Fibroblast of lung (primary cell): ENCODE measurements around the gene NFIC. TPM values are rescaled to one million over a fixed set of nuclear protein-coding genes. Genes with fewer than 3 reads are reported as not detected.

Experiments used
- DNase-seq, 2 donors: peaks; one replicate each; pipeline versions ENCODE4 v3.0.0 to v3.0.0-alpha.2; 2010; ENCODE audit warnings: low read depth in 2 of 2
- H2AFZ ChIP-seq: 2 replicates; pipeline ENCODE4 v1.5.1; 2012; ENCODE audit warnings: low read length, control low read depth, inconsistent platforms
- H3K27ac ChIP-seq: 2 replicates; pipeline ENCODE4 v1.5.1; 2011; ENCODE audit warnings: low read length, control low read depth; ENCODE audit not compliant: insufficient read depth
- H3K27me3 ChIP-seq: 2 replicates; pipeline ENCODE4 v1.5.1; 2011; ENCODE audit warnings: mild to moderate bottlenecking, low read length; ENCODE audit not compliant: control insufficient read depth, insufficient read depth
- H3K36me3 ChIP-seq: 2 replicates; pipeline ENCODE4 v1.5.1; 2011; ENCODE audit warnings: low read length; ENCODE audit not compliant: control insufficient read depth, insufficient read depth
- H3K4me1 ChIP-seq: 2 replicates; pipeline ENCODE4 v1.5.1; 2011; ENCODE audit warnings: low read length; ENCODE audit not compliant: control insufficient read depth, insufficient read depth; ENCODE audit errors: extremely low read depth
- H3K4me2 ChIP-seq: 2 replicates; pipeline ENCODE4 v1.5.1; 2011; ENCODE audit warnings: low read length, control low read depth; ENCODE audit not compliant: insufficient read depth; ENCODE audit errors: extremely low read depth
- H3K4me3 ChIP-seq, 4 experiments: fragments of 200-600 bp in 1 of 4; sonication (generic) in 1 of 4; replicated peaks in 1 of 4; 2 replicates each; pipeline ENCODE4 v1.5.1; 2011 to 2016; ENCODE audit warnings: low read length in 4 of 4, low read depth in 3 of 4, mild to moderate bottlenecking in 3 of 4, control low read depth in 2 of 4, inconsistent platforms in 1 of 4, mixed read lengths in 1 of 4; ENCODE audit not compliant: insufficient read depth in 1 of 4; ENCODE audit errors: control extremely low read depth in 1 of 4
- H3K79me2 ChIP-seq: 2 replicates; pipeline ENCODE4 v1.5.1; 2012; ENCODE audit warnings: mild to moderate bottlenecking, low read length, inconsistent platforms; ENCODE audit not compliant: control insufficient read depth, insufficient read depth
- H3K9ac ChIP-seq: 2 replicates; pipeline ENCODE4 v1.5.1; 2011; ENCODE audit warnings: mild to moderate bottlenecking, low read length, control low read depth; ENCODE audit not compliant: insufficient read depth
- H3K9me3 ChIP-seq: 2 replicates; pipeline ENCODE4 v1.5.1; 2012; ENCODE audit warnings: low read depth, low read length; ENCODE audit not compliant: control insufficient read depth, insufficient read depth
- H4K20me1 ChIP-seq: 2 replicates; pipeline ENCODE4 v1.5.1; 2011; ENCODE audit warnings: low read length; ENCODE audit not compliant: control insufficient read depth, insufficient read depth; ENCODE audit errors: extremely low read depth
- EZH2 ChIP-seq: IDR thresholded peaks from 2 replicates; pipeline ENCODE4 v1.5.1; 2012; ENCODE audit warnings: low read length, control low read depth, mild to moderate bottlenecking; ENCODE audit errors: missing control alignments
- polyA plus RNA-seq, 2 donors: library from polyadenylated mRNA; depleted of rRNA in 1 of 2; stranded (reverse) in 1 of 2; unstranded in 1 of 2; fragments of >200 nt; gene quantifications; 2 replicates each; pipeline ENCODE4 v1.2.1, GENCODE V29; 2011 to 2012; ENCODE audit warnings: missing spikeins in 1 of 2
- total RNA-seq: library from RNA; depleted of rRNA; stranded (reverse); fragments of >200 nt; gene quantifications from 2 replicates; pipeline ENCODE4 v1.2.1, GENCODE V29; 2014
- TF ChIP-seq, protein P1 (sequence below), 2 donors: IDR thresholded peaks in 1 of 2; conservative IDR thresholded peaks in 1 of 2; 1 replicate in 1 of 2; 2 replicates in 1 of 2; pipeline ENCODE4 v1.5.1; 2011 to 2012; ENCODE audit warnings: low read length in 2 of 2, control low read depth in 1 of 2, inconsistent platforms in 1 of 2, low read depth in 1 of 2, mild to moderate bottlenecking in 1 of 2

The NFIC gene
- total and polyA plus RNA-seq, 2 donors (not counting 1 experiment from before 2014, with no cell fraction given), result 7.9 to 66.4 TPM

DNA sequence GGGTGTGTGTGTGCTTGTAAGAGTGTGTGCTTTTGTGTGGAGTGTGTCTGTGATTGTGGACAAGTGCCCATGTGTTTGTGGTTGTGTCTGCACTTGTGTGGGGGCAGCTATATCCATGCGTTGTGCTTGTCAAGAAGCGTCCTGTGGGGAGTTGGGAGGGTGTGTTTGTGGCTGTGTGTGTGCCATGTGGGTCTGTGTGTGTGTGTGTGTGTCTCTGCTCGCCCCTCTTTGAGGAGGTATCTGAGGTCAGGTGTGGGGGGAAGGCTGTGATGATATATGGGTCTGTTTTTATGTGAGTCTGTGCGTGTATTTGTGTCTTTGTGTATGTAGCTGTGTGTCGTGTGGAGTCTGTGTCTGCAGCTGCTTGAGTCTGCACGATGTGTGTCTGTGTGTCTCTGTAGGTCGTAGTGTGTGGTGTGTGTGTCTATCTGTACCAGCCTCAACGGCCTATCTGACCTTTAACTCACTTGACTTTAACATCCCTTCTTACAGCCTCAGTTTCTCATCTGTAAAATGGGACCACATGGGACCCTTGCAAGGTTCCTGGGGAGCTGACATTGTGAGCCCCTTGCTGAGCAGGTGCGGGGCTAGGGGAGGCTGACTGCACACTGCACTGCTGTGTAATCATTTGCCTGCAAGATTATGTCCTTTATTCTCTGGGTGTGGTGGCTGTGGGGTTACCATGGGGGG is 4.0 kb upstream of the NFIC start:
- Histone ChIP-seq H3K4me2 (peak overlapping the region; percentile 58), H2AFZ (no peak overlapping the region), H3K4me3 (peak overlapping the region in 2 of 4 experiments; percentile 32 to 76), H4K20me1 (no peaks in the 10 kb centered on the region), H3K27me3 (no peaks in the 10 kb centered on the region), H3K27ac (no peak overlapping the region), H3K36me3 (no peaks in the 10 kb centered on the region), H3K4me1 (peaks cover 23% of the 10 kb centered on the region), H3K79me2 (peaks cover 46% of the 10 kb centered on the region), H3K9ac (no peak overlapping the region), H3K9me3 (no peaks in the 10 kb centered on the region)
- TF ChIP-seq, protein P1, sequence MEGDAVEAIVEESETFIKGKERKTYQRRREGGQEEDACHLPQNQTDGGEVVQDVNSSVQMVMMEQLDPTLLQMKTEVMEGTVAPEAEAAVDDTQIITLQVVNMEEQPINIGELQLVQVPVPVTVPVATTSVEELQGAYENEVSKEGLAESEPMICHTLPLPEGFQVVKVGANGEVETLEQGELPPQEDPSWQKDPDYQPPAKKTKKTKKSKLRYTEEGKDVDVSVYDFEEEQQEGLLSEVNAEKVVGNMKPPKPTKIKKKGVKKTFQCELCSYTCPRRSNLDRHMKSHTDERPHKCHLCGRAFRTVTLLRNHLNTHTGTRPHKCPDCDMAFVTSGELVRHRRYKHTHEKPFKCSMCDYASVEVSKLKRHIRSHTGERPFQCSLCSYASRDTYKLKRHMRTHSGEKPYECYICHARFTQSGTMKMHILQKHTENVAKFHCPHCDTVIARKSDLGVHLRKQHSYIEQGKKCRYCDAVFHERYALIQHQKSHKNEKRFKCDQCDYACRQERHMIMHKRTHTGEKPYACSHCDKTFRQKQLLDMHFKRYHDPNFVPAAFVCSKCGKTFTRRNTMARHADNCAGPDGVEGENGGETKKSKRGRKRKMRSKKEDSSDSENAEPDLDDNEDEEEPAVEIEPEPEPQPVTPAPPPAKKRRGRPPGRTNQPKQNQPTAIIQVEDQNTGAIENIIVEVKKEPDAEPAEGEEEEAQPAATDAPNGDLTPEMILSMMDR (conservative IDR thresholded peaks at IDR 0.05 in 1 of 2, IDR thresholded peaks at IDR 0.05 in 1 of 2; ENCODE audit: low read depth in 1 of 2, low read length in 2 of 2), result no peak
- no peak for TF ChIP-seq EZH2
- no peak for DNase-seq

DNA sequence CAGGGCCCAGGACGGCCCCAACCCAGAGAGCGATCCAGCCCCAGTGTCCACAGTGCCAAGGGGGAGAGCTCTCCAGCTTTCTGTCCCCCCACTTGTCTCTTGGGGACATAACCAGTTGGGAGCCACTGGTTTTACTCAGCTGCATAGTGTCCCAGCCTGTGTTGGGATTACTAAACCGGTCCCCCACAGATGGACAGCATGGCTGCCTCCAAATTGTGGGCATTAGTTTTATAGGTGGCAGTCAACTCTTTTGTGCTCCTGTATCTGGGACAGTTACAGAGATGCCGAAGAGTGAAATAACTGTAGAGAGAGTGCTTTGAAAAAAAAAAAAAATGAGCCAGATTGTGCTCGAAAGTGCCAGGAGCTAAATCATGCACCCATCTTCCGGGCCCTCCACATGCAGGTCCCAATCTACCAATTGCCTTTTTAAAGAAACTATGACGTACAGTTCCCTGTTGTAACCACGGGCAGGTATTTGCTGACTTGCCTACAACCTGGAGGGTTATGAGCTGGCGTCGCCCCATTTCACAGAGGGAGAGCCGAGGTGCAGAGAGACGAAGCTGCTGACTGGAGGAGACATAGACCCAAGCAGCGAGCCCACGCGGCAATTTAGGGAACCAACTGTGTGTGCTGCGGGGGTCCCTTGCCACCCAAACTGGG is 2.4 kb upstream of the NFIC start:
- Histone ChIP-seq H2AFZ (no peak overlapping the region), H3K9me3 (no peaks in the 10 kb centered on the region), H3K27me3 (no peaks in the 10 kb centered on the region), H3K27ac (no peak overlapping the region), H3K4me3 (no peak overlapping the region), H3K4me2 (no peak overlapping the region), H3K79me2 (peaks cover 62% of the 10 kb centered on the region), H3K36me3 (no peaks in the 10 kb centered on the region), H3K4me1 (peaks cover 25% of the 10 kb centered on the region), H3K9ac (no peak overlapping the region), H4K20me1 (no peaks in the 10 kb centered on the region)
- TF ChIP-seq EZH2, result no peak
- TF ChIP-seq, protein P1 (conservative IDR thresholded peaks at IDR 0.05 in 1 of 2, IDR thresholded peaks at IDR 0.05 in 1 of 2; ENCODE audit: low read depth in 1 of 2, low read length in 2 of 2), result no peak
- DNase-seq, result no peak

DNA sequence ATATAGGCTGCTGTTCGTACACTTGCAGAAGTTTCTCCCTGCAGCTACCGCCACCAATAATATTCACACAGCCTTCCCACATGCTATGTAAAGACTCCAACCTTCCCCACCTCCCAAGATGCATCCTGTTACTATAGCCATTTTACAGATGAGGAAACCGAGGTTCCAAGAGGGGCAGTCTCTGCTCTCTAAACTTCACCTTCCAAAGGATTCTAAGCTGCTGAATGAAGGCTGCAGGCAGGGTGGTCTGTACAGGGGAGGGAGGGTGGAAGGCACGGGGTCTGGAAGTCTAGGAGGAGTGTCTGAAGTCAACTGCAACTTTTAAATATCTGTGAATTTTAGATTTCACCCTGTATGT is 1.9 kb upstream of the NFIC start:
- no peaks in the 10 kb centered on the region for H3K9me3 ChIP-seq
- peaks cover 26% of the 10 kb centered on the region for H3K4me1 ChIP-seq
- H3K36me3 ChIP-seq, result no peaks in the 10 kb centered on the region
- H3K4me3 ChIP-seq, result no peak overlapping the region
- peaks cover 67% of the 10 kb centered on the region for H3K79me2 ChIP-seq
- H3K9ac ChIP-seq, result no peak overlapping the region
- no peak overlapping the region for H3K4me2 ChIP-seq
- no peak overlapping the region for H2AFZ ChIP-seq
- no peak for DNase-seq
- H3K27ac ChIP-seq, result no peak overlapping the region
- no peaks in the 10 kb centered on the region for H3K27me3 ChIP-seq
- H4K20me1 ChIP-seq, result no peaks in the 10 kb centered on the region
- TF ChIP-seq EZH2, result no peak
- TF ChIP-seq, protein P1 (conservative IDR thresholded peaks at IDR 0.05 in 1 of 2, IDR thresholded peaks at IDR 0.05 in 1 of 2; ENCODE audit: low read depth in 1 of 2, low read length in 2 of 2), result no peak
